Activated CD8-positive, alpha-beta memory T cell treated with anti-CD3 and anti-CD28 coated beads for 48 hours (primary cell): ENCODE measurements around the gene DIAPH3.

Source experiments
- DNase-seq, 3 experiments: peaks; one replicate each; pipeline ENCODE4 v3.0.0-alpha.2; 2020; ENCODE audit warnings: low read depth in 2 of 3, low spot score in 2 of 3

The DIAPH3 gene

GRCh38 chr13:59960683-59961082, 203.0 kb downstream of the DIAPH3 start:
- no peak for DNase-seq

DNA sequence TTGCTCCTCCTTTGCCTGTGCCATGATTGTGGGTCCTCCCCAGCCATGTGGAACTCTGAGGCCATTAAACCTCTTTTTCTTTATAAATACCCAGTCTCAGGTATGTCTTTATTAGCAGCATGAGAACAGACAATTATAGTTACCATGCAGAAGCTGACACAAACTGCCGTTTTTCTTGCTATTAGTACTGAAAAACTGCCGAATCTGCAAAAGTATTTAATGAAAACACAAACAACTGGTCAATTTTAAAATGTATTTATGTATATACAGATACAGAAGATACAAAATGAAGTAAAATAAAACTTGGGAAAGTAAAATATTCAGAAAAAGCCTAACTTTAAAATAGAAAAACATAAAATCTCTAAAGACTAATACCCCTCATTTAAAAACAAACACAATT, 206.3 kb downstream of the DIAPH3 start:
- no peak for DNase-seq

DNA sequence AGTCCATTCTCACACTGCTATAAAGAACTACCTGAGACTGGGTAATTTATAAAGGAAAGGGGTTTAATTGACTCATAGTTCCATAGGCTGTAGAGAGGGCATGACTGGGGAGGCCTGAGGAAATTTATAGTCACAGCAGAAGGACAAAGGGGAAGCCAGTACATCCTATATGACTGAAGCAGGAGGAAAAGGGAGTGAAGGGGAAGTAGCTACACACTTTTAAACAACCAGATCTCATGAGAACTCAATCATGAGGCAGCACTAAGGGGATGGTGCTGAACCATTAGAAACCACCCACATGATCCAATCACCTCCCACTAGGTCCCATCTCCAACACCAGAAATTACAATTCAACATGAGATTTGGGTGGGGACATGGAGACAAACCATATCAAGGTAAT, 209.1 kb downstream of the DIAPH3 start:
- no peak for DNase-seq

GRCh38 chr13:59951011-59951410, 212.7 kb downstream of the DIAPH3 start:
- DNase-seq, result no peak

DNA sequence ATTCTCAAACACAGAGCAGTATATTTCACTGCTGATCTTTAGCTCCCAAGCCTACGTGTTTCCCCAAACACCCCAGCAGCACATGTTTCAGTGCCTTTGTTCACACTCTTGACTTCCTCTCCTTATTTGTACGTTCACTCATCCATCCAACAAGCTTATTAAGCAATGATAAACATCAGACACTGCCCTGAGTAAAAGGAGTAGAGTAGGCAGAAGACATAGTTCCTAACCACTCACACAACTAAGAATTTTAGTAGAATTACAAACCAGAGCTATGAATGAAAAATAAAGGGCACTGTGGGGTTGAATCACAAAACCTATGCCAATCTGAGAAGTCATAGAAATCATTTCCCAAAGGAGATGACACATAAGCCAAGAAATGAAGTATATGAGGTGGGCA, 213.5 kb downstream of the DIAPH3 start:
- no peak for DNase-seq

GRCh38 chr13:59948686-59949085, 215.0 kb downstream of the DIAPH3 start:
- DNase-seq, result no peak

DNA sequence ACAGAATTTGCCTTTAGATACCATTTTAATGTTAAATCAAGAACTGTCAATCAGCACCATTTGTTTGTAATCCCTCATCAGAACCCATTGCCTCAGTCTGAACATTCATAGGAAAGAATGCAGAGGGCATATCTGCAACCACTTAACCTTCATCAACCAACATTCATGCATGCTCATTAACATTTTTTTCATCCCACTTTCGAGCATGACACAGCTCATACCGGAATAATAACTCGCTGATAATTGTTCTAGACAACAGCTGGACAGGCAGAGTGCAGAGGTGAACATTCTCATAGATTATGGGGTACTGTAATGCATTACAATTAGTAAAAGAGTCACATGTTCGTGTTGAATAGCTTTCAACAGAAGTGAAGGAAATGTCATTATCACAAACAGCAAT, 216.8 kb downstream of the DIAPH3 start:
- no peak for DNase-seq

GRCh38 chr13:59931621-59932020, 232.1 kb downstream of the DIAPH3 start:
- no peak for DNase-seq

- DNase-seq, result no peak
These were observed 239.5 kb downstream of the DIAPH3 start for GRCh38 chr13:59924256-59924655.

- no peak for DNase-seq
These were observed 248.5 kb downstream of the DIAPH3 start for GRCh38 chr13:59915252-59915651.

- DNase-seq, result no peak
These were observed 249.2 kb downstream of the DIAPH3 start for GRCh38 chr13:59914556-59914955.

DNA sequence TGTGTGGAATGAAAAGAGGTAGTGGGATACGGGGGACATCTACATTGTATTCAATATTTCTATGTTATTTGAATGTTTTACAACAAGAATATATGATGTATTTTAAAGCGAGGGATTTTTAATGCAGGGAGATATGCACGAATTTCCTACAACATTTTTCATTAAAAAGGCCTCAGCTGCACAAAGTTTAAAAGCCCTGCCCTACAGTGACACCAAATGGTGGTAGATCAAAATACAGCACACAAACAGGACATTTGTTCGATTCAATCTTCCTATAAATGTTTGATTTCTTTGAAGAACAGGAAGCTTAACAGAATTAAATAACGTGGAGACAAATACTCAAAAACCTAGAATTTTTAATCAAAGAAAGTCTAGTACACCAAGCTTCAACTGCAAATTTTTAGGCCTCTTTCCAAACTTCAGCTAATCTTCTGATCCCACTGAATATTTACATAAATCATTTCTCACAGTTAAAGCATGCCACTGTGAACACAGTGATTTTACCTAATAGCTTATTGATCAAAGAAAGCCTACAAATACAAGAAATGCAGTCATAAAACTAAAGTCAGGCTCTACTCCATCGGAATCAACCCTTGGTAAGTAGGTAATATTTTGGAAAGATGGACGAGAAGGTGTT, 257.2 kb downstream of the DIAPH3 start:
- no peak for DNase-seq

GRCh38 chr13:59901191-59901590, 262.5 kb downstream of the DIAPH3 start:
- no peak for DNase-seq

DNA sequence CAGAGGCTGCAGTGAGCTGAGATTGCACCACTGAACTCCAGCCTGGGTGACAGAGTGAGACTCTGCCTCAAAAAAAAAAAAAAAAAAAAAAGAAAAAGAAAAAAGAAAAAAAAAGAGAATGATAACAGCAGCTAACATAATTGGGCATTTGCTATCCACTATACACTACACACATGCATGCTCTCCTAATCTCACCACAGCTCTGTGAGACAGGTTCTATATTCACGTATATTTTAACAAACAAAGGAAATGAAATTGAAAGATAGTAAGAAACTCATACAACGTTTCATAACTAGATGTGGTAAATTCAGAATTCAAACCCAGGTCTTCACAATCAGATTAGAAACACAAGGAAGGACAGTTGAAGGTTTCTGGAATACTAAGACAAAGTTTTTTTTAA, 265.7 kb downstream of the DIAPH3 start:
- no peak for DNase-seq

- DNase-seq, result no peak
These were observed 270.5 kb downstream of the DIAPH3 start for GRCh38 chr13:59893266-59893665.

DNA sequence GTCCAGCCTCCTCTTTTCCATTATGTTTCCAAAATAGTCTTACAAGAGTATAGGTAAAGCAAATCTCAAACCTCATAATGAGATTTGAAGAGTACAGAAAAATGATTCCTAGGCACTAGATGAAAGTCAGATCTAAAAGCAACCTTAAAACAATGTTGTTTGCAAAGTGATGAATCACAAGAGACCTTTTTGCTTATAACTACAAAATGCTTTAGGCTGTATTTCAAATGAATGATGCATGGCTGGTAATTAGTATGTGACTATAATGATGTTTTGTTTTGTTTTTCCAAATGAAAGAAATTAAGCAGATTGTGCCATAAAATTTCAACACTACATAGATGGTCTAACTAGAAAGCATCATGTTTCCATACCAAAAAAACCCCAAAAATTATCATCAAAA, 272.7 kb downstream of the DIAPH3 start:
- no peak for DNase-seq

DNA sequence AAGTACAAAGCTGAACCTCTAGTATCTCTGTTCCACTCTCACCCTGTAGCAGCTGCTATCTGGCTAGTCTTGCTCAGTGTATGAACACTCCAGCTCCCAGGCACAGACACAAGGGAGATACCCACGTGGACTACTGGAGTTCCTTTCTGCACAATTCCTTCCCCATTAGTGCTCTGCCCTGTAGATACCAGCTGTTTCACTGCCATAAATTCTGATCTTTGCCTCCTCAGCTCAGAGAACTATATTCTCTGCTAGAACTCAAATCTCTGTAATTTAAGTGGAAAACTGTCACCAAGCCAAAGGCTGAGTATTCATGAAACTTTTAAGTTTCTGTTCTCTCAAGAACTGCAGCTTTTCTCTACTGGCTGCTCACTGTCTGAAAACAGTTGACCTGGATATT, 273.7 kb downstream of the DIAPH3 start:
- no peak for DNase-seq

DNA sequence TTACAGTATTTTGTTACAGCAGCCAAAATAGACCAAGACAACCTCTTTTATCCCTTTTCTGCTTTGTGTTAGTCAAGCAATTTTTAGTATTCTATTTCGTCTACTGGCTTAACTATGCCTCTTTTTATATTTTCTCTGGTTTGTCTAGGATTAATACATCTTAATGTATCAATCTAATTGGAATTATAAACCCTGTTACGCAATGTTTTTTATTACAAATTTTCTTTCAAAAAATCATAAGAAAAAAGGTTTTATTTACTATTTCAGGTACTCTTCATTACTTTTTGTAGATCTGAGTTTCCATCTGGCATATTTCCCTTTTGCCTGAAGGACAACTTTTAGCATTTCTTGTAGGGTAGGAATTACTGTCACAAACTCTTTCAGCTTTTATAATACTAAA, 275.3 kb downstream of the DIAPH3 start:
- DNase-seq, result no peak

DNA sequence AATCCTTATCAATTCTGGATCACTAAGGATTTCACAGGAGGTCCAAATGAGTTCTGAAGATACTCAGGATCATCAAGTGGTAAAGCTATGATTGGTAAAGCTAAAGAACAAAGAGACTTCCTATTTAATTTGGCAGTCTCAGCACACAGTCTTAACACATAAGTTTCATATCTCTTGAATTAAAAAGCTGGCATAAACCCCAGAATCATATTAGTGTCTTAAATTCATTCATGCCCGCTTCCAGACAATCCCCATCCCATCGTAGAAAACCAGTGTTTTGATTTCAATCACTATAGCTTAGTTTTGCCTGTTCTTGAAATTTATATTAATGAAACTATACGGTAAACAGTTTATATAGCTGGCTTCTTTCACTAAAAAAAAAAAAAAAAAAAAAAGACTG, 278.7 kb downstream of the DIAPH3 start:
- DNase-seq, result no peak

DNA sequence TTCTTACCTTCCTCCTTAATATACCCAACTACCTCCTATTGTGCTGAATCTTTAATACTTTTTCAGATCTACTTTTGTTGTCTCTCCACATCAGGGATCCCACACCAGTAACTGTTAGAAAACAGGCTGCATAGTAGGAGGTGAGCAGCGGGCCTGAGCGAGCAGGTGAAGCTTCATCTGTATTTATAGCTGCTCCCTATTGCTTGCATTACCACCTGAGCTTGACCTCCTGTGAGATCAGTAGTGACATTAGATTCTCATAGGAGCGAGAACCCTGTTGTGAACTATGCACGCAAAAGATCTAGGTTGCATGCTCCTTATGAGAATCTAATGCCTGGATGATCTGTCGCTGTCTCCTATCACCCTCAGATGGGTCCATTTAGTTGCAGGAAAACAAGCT, 279.8 kb downstream of the DIAPH3 start:
- DNase-seq, result no peak

DNA sequence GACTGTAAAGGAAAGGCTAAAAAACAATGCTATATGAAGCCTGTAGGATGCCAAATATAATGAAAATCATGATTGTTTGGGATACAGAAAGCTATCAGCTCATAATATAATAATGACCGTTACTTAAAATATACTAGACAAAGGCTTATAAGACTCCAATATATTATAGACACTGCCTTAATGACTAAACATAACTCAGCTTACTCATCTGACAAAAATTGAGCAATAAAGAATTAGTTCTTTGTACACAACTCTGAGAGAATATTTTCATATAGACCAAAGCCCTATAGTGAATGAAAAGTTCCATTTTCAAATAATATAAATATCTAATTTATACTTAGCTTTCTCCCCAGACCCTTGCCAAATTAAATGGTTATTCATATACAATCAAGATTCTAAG, 283.3 kb downstream of the DIAPH3 start:
- DNase-seq, result no peak

GRCh38 chr13:59879281-59879680, 284.4 kb downstream of the DIAPH3 start:
- DNase-seq, result no peak

GRCh38 chr13:59877933-59878332, 285.8 kb downstream of the DIAPH3 start:
- no peak for DNase-seq

DNA sequence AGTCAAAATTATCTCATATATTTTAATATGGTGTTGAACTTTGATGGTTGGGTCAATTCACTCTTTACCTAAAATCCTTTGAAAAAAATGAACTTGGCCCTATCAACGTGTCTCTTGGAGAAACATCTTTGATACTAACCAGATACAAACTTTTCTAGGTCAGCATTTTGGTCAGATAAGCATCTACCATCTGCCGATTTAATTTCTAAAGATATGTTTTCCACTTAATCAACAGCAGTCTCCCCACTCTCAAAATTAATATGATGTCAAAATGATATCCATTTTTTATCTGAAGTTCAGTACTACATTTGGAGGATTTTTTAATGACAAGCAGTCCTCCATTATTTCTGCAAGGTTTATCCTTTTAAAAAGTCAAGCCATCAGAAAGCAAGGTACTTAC, 288.8 kb downstream of the DIAPH3 start:
- no peak for DNase-seq
